Melanocyte of skin (primary cell): ENCODE results near the gene ZNF688. TPM values are rescaled to one million over a fixed set of nuclear protein-coding genes. Genes with fewer than 3 reads are reported as not detected.

Source experiments
- small RNA-seq, 2 donors: library from RNA; depleted of rRNA; stranded (forward); fragments of <200 nt; gene quantifications; one replicate each; pipeline ENCODE3, GENCODE V24; 2012
- total RNA-seq, 2 donors: library from RNA; depleted of rRNA; stranded (reverse); fragments of >200 nt; gene quantifications; 2 replicates each; pipeline ENCODE4 v1.2.3, GENCODE V29; 2012

The ZNF688 gene
- 10 to 100 TPM; 14.8 to 18.6 TPM for total RNA-seq

GRCh38 chr16:30571445-30572322 lies at the start of gene ZNF688:
TSS of gene ZNF688 (minus strand) at chr16:30571714. CDS start at chr16:30571629, 85 bp downstream.

DNA sequence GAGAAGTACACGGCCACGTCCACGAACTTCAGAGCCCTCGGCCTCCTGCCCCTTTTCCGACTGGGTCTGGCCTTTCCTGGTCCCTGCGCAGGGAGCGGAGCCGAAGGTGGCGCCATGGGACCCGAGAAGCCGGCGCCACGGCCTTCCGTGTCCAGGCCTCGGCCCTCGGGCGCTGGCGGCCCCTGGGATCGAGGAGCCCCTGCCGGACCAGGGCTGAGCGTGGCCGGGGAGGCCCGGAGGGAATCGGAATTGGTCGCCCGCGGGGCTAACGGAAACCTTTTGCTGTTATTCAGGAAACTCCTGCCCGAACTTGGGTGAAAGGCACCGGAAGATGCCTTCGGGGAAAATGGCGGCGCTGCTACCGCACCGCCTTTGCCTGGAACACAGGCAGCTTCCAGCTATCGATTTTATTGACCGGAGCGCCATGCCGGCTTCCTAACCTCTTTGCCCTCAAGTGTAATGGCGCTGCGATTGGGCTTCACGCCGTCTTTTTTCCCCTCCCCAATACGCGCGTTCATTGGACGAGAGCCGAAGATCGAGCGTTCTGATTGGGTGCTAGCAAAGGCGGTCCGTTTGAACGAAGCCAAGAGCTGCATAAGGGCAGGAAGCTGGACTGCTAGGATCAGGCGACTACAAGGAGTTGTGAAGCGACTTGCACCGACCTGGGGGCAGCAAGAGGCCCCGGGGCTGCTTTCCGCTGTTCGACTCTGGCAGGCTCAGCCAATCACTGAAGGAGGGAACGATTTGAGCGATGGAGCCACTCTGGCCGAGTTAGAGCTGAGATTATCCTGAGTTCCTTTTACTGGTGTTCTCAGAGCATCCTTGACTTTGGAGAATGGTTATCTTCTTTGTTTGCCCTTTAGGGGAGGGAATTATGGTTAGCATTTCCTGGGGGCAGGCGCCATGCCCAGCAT lies 38.7 kb upstream of the ZNF688 start, which contains the start of gene ZNF689:
TSS of gene ZNF689 (minus strand) at position 464 of the 914 bp plus-strand sequence. CDS start at position 116, 348 bp downstream.

GRCh38 chr16:30585400-30586191 lies 14.1 kb upstream of the ZNF688 start, which contains the start of gene ZNF785:
TSS of gene ZNF785 (minus strand) at chr16:30585697. CDS start at chr16:30585611, 86 bp downstream.

GRCh38 chr16:30557957-30558788 lies 13.3 kb downstream of the ZNF688 start, which contains the start of gene ZNF764:
TSS of gene ZNF764 (minus strand) at chr16:30558374. CDS start at chr16:30558182, 192 bp downstream.

DNA sequence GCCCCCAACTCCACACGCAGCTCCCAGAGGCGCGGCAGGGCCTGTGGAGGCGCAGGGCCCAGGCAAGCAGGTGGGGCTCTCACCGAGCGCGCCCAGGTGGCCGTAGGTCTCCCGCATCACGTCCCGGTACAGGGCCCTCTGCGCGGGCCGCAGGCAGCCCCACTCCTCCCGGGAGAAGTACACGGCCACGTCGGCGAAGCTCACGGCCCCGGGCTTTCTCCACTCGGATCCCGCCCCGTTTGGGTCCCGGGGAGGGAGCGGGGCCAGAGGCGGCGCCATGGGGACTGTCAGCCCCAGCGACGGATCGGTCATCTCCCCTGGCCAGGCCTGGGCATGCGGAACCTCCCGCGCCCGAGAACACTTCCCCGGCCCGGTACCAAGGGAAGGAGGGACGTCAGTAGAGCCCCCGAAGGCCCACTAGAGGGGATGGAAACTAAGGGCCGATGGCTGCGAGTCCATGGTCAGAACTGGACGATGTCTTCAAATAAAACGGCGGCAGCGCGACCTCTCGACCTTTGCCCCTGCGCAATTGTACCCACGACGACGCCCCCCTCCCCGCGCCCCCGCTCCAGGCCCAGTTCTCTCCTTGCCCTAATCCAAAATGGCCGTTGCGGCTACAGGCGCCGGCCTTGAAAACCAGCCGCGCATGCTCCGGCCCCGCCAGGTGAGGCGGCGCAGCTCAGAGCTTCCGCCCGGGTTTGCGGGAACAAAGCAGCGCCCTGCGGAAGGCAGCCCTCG lies 37.0 kb downstream of the ZNF688 start, which contains the start of gene ZNF747:
TSS of gene ZNF747 (minus strand) at position 491 of the 738 bp plus-strand sequence. CDS start at position 312, 179 bp downstream.

DNA sequence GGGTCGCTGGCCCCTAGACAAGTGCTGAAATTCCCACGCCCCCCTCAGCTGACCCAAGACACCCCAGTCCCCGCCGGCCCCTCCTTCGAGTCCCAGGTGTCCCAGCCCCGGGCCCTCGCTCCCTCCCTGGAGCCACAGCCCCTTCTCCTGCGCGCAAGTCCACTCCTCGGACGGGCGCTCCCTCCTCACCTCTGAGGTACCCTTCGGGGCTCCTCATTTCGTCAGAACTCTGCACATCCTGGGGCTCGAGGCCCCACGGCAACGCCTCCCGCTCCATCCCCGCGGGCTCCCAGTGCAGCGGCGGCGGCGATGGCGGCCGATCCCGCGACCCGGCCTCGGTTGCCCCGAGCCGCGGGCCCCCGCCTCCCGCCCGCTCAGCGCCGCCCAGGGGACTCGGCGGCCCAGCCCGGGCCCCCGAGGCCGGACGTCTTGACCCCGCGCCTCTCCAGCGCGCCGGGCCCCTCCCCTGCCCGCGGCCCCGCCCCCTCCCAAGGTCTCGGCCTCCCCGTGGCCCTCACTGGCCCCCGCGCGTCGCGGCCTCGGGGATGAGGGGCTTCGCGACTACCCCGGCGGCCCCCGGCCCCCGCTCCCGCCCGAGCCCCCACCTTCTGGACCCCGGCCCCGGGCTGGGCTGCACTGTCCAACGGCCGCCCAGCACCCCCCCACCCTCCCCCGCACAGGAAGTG lies 45.2 kb downstream of the ZNF688 start, which contains the start of gene ZNF768:
TSS of gene ZNF768 (minus strand) at position 430 of the 686 bp plus-strand sequence. CDS start at position 277, 153 bp downstream.

Small RNAs within 50 kb of the gene (small RNA-seq; reads per million reads assigned to genes)
- gene AC093249.4, result 0 reads per million in 2 donors

Other genes starting within 250 kb of the ZNF688 start
- gene CD2BP2, start 216.4 kb downstream of the ZNF688 start, total RNA-seq, result 10 to 100 TPM; 27.9 to 31.3 TPM
- gene TBC1D10B, start 201.2 kb downstream of the ZNF688 start, total RNA-seq, result 10 to 100 TPM; 28.2 to 35.6 TPM
- gene MYL11, start 196.9 kb downstream of the ZNF688 start, total RNA-seq, result not detected
- gene SEPTIN1, start 189.2 kb downstream of the ZNF688 start, total RNA-seq, result not detected
- 1 to 10 TPM; 5.7 to 5.9 TPM for gene ZNF48, start 176.3 kb downstream of the ZNF688 start, total RNA-seq
- gene ZNF771, start 164.1 kb downstream of the ZNF688 start, total RNA-seq, result 10 to 100 TPM in 1 of 2 donors, 1 to 10 TPM in 1; 9.3 to 13.3 TPM
- gene DCTPP1, start 141.7 kb downstream of the ZNF688 start, total RNA-seq, result 10 to 100 TPM; 13.4 to 52.6 TPM
- gene SEPHS2, start 125.8 kb downstream of the ZNF688 start, total RNA-seq, result 10 to 100 TPM; 20.0 to 21.3 TPM
- gene ITGAL, start 99.0 kb downstream of the ZNF688 start, total RNA-seq, result not detected
- 10 to 100 TPM; 23.1 to 26.3 TPM for gene ZNF768, start 45.1 kb downstream of the ZNF688 start, total RNA-seq
- 10 to 100 TPM; 13.7 to 15.5 TPM for gene ZNF747, start 36.9 kb downstream of the ZNF688 start, total RNA-seq
- gene ZNF764, start 13.3 kb downstream of the ZNF688 start, total RNA-seq, result 1 to 10 TPM; 5.3 to 7.2 TPM
- 1 to 10 TPM; 6.7 to 7.9 TPM for gene ZNF785, start 14.0 kb upstream of the ZNF688 start, total RNA-seq
- 10 to 100 TPM in 1 of 2 donors, 1 to 10 TPM in 1; 7.6 to 79.6 TPM for gene ZNF689, start 38.7 kb upstream of the ZNF688 start, total RNA-seq
- 10 to 100 TPM in 1 of 2 donors, 1 to 10 TPM in 1; 9.3 to 17.9 TPM for gene PRR14, start 79.2 kb upstream of the ZNF688 start, total RNA-seq
- 10 to 100 TPM; 18.6 to 20.6 TPM for gene FBRS, start 86.7 kb upstream of the ZNF688 start, total RNA-seq
- 10 to 100 TPM; 17.2 to 20.3 TPM for gene SRCAP, start 127.5 kb upstream of the ZNF688 start, total RNA-seq
- 10 to 100 TPM; 21.7 to 27.0 TPM for gene PHKG2, start 176.7 kb upstream of the ZNF688 start, total RNA-seq
- gene CFAP119, start 190.3 kb upstream of the ZNF688 start, total RNA-seq, result 1 to 10 TPM; 2.1 to 4.3 TPM
- gene RNF40, start 190.6 kb upstream of the ZNF688 start, total RNA-seq, result 10 to 100 TPM; 73.9 to 76.4 TPM
- gene ZNF629, start 215.5 kb upstream of the ZNF688 start, total RNA-seq, result 10 to 100 TPM; 10.3 to 13.4 TPM